ENCODE data around the gene SIGLEC9.
A peak's percentile ranks its signal among the peaks of the same experiment; 100 is the strongest.

SIGLEC9 gene

GRCh38 chr19:51158474-51159129, 33.9 kb downstream of the SIGLEC9 start:
- no peak overlapping the region for H2AFZ ChIP-seq (ENCODE audit: low read length)

GRCh38 chr19:51159656-51160055, 35.0 kb downstream of the SIGLEC9 start:
- no peak overlapping the region for H3K4me3 ChIP-seq (ENCODE audit: low read length)
- H3K79me2 ChIP-seq (ENCODE audit: low read length): no peaks in the 10 kb centered on the region
- TF ChIP-seq EZH2 (optimal IDR thresholded peaks at IDR 0.05; ENCODE audit: low read depth, low read length) (no peak), EZH2phosphoT487 (IDR thresholded peaks at IDR 0.05; ENCODE audit: low read length) (no peak), CTCF (IDR thresholded peaks at IDR 0.05; ENCODE audit: low read length) (no peak)
- H4K20me1 ChIP-seq (ENCODE audit: insufficient read depth, low read length): no peaks in the 10 kb centered on the region
- no peak overlapping the region for H3K27ac ChIP-seq (ENCODE audit: low read length)
- no peak overlapping the region for H3K9ac ChIP-seq (ENCODE audit: low read length)
- H2AFZ ChIP-seq (ENCODE audit: low read length): no peak overlapping the region
- H3K4me2 ChIP-seq (ENCODE audit: low read depth, low read length): no peak overlapping the region
- no peaks in the 10 kb centered on the region for H3K4me1 ChIP-seq (ENCODE audit: low read length)
- no peaks in the 10 kb centered on the region for H3F3A ChIP-seq (ENCODE audit: insufficient read depth, low read length)
- H3K27me3 ChIP-seq (replicated peaks; ENCODE audit: insufficient read depth, low read length): peaks cover 9% of the 10 kb centered on the region; the same call in 1 of the 2 replicates
- no peaks in the 10 kb centered on the region for H3K9me3 ChIP-seq (replicated peaks; ENCODE audit: insufficient read depth, low read length)
- DNase-seq: no peak
- no peaks in the 10 kb centered on the region for H3K9me2 ChIP-seq (replicated peaks; ENCODE audit: insufficient read depth, low read length)
- H3K36me3 ChIP-seq (replicated peaks; ENCODE audit: insufficient read depth, low read length): no peaks in the 10 kb centered on the region

More at GRCh38 chr19:51158474-51159129, 33.9 kb downstream of the SIGLEC9 start:
- no peaks in the 10 kb centered on the region for H3F3A ChIP-seq (ENCODE audit: insufficient read depth, low read length)
- H3K79me2 ChIP-seq (ENCODE audit: low read length): no peaks in the 10 kb centered on the region
- no peaks in the 10 kb centered on the region for H4K20me1 ChIP-seq (ENCODE audit: insufficient read depth, low read length)
- H3K27me3 ChIP-seq (replicated peaks; ENCODE audit: insufficient read depth, low read length): no peaks in the 10 kb centered on the region; the same call in 1 of the 2 replicates
- no peaks in the 10 kb centered on the region for H3K9me2 ChIP-seq (replicated peaks; ENCODE audit: insufficient read depth, low read length)
- H3K9me3 ChIP-seq (replicated peaks; ENCODE audit: insufficient read depth, low read length): no peaks in the 10 kb centered on the region
- no peak overlapping the region for H3K4me2 ChIP-seq (ENCODE audit: low read depth, low read length)
- H3K4me3 ChIP-seq (ENCODE audit: low read length): no peak overlapping the region
- no peak overlapping the region for H3K9ac ChIP-seq (ENCODE audit: low read length)
- no peaks in the 10 kb centered on the region for H3K4me1 ChIP-seq (ENCODE audit: low read length)
- H3K36me3 ChIP-seq (replicated peaks; ENCODE audit: insufficient read depth, low read length): no peaks in the 10 kb centered on the region
- TF ChIP-seq CTCF (IDR thresholded peaks at IDR 0.05; ENCODE audit: low read length): peak; percentile 56
- TF ChIP-seq EZH2 (optimal IDR thresholded peaks at IDR 0.05; ENCODE audit: low read depth, low read length): no peak
- H3K27ac ChIP-seq (ENCODE audit: low read length): no peak overlapping the region
- peak; percentile 37 for DNase-seq

- no peaks in the 10 kb centered on the region for H3K36me3 ChIP-seq (replicated peaks; ENCODE audit: insufficient read depth, low read length)
- H3F3A ChIP-seq (ENCODE audit: insufficient read depth, low read length): no peaks in the 10 kb centered on the region
- H3K27ac ChIP-seq (ENCODE audit: low read length): no peak overlapping the region
- no peak for TF ChIP-seq EZH2 (optimal IDR thresholded peaks at IDR 0.05; ENCODE audit: low read depth, low read length)
- no peak for TF ChIP-seq CTCF (IDR thresholded peaks at IDR 0.05; ENCODE audit: low read length)
- no peak for TF ChIP-seq EZH2phosphoT487 (IDR thresholded peaks at IDR 0.05; ENCODE audit: low read length)
- no peak overlapping the region for H3K4me3 ChIP-seq (ENCODE audit: low read length)
- H3K27me3 ChIP-seq (replicated peaks; ENCODE audit: insufficient read depth, low read length): peaks cover 22% of the 10 kb centered on the region
- no peaks in the 10 kb centered on the region for H3K4me1 ChIP-seq (ENCODE audit: low read length)
- no peaks in the 10 kb centered on the region for H3K9me2 ChIP-seq (replicated peaks; ENCODE audit: insufficient read depth, low read length)
- no peak overlapping the region for H3K4me2 ChIP-seq (ENCODE audit: low read depth, low read length)
- H3K9ac ChIP-seq (ENCODE audit: low read length): no peak overlapping the region
- no peaks in the 10 kb centered on the region for H3K79me2 ChIP-seq (ENCODE audit: low read length)
- H2AFZ ChIP-seq (ENCODE audit: low read length): no peak overlapping the region
- no peak for DNase-seq
- H4K20me1 ChIP-seq (ENCODE audit: insufficient read depth, low read length): no peaks in the 10 kb centered on the region
- no peaks in the 10 kb centered on the region for H3K9me3 ChIP-seq (replicated peaks; ENCODE audit: insufficient read depth, low read length)
Observed at GRCh38 chr19:51161266-51161665, 36.6 kb downstream of the SIGLEC9 start.

Data from MM.1S (cell line).